MCF 10A (cell line): ENCODE results near the gene PER2. TPM values are rescaled to one million over a fixed set of nuclear protein-coding genes. Genes with fewer than 3 reads are reported as not detected.

Source experiments
- Bru-seq: library from RNA; stranded (reverse); fragments of 400-500 nt; gene quantifications from one replicate; lab custom pipeline; 2021; lab: Mats Ljungman, UMichigan
- BruChase-seq, 2 experiments: library from RNA; stranded (reverse); fragments of 400-500 nt; gene quantifications; one replicate each; lab custom pipeline; 2021; lab: Mats Ljungman, UMichigan
- BruUV-seq: library from RNA; stranded (reverse); fragments of 400-500 nt; replicated peaks from 2 replicates; lab custom pipeline; 2021; lab: Mats Ljungman, UMichigan
- CTCF ChIA-PET: fragments of 300-600 bp; sonication (Branson Sonifier 250); formaldehyde crosslinking; extraction: SDS; loops from one replicate; lab custom pipeline; 2021; ENCODE audit warnings: antibody characterized with exemption, inconsistent platforms; lab: Yijun Ruan, JAX
- POLR2A ChIA-PET: fragments of 300-600, 350-650 bp; sonication (Branson Sonifier 250); formaldehyde crosslinking; extraction: SDS; loops from one replicate; lab custom pipeline; 2020; ENCODE audit warnings: antibody characterized with exemption, inconsistent platforms; lab: Yijun Ruan, JAX
- DNase-seq: peaks from one replicate; pipeline ENCODE4 v3.0.0-alpha.2; 2018; ENCODE audit not compliant: unreplicated experiment
- H3K27ac Mint-ChIP-seq: one replicate; pipeline ENCODE4 v1.8.0; 2022; ENCODE audit warnings: mild to moderate bottlenecking, low read depth, mixed read lengths; ENCODE audit not compliant: unreplicated experiment
- H3K27me3 Mint-ChIP-seq: one replicate; pipeline ENCODE4 v1.8.0; 2022; ENCODE audit warnings: mixed read lengths; ENCODE audit not compliant: insufficient read depth, unreplicated experiment
- H3K36me3 Mint-ChIP-seq: one replicate; pipeline ENCODE4 v1.8.0; 2022; ENCODE audit warnings: mild to moderate bottlenecking, moderate library complexity, mixed read lengths; ENCODE audit not compliant: insufficient read depth, unreplicated experiment
- H3K4me1 Mint-ChIP-seq: one replicate; pipeline ENCODE4 v1.8.0; 2022; ENCODE audit warnings: mixed read lengths; ENCODE audit not compliant: insufficient read depth, unreplicated experiment
- H3K4me3 Mint-ChIP-seq: one replicate; pipeline ENCODE4 v1.8.0; 2022; ENCODE audit warnings: mild to moderate bottlenecking, moderate library complexity, mixed read lengths; ENCODE audit not compliant: unreplicated experiment
- H3K9me3 Mint-ChIP-seq: one replicate; pipeline ENCODE4 v1.8.0; 2022; ENCODE audit warnings: mixed read lengths; ENCODE audit not compliant: unreplicated experiment
- CTCF ChIP-seq: fragments of 200-600 bp; IDR thresholded peaks from one replicate; pipeline ENCODE4 v1.8.0; 2022; ENCODE audit warnings: antibody characterized with exemption, mild to moderate bottlenecking; ENCODE audit not compliant: unreplicated experiment
- intact Hi-C: fragments of 100-400 bp; cut with micrococcal nuclease; formaldehyde crosslinking; loops from 2 replicates; pipeline ENCODE4 v1.14.1; 2022
- long read RNA-seq: library from polyadenylated mRNA; stranded (forward); transcript quantifications from one replicate; pipeline ENCODE4 v2.0.0, GENCODE V29; 2022
- total RNA-seq: library from RNA; stranded (reverse); gene quantifications from 2 replicates; pipeline ENCODE4 v1.2.3, GENCODE V29; 2022

PER2 gene
- total RNA-seq, result 8.9 and 13.8 TPM in 2 replicates
- Bru-seq, nascent RNA, result percentile 77 among the genes with signal in this experiment
- BruChase-seq, experiment 1, labeled RNA remaining after a 6-hour chase, result percentile 73 among the genes with signal in this experiment
- percentile 72 among the genes with signal in this experiment for BruChase-seq, experiment 2, labeled RNA remaining after a 2-hour chase
- long read RNA-seq, full-length matches to known transcripts, result 1 of 4 reads
- long read RNA-seq, partial matches to known transcripts, result 3 of 4 reads
- long read RNA-seq, other reads (novel, unspliced or antisense), result 0 of 4 reads

GRCh38 chr2:238287737-238288649, at the start of gene PER2:
Gene PER2 (minus strand): TSS chr2:238288610. CDS start chr2:238277936, 10,674 bp downstream.
- CTCF ChIA-PET, result interaction anchor here (0.6 to 3.8 kb wide), 8 partner anchors 17 to 650 kb away, joined by 3 to 14 read pairs (median 4); no protein-coding TSS in a partner anchor
- peaks cover 12% of the 10 kb centered on the region for H3K36me3 Mint-ChIP-seq
- intact Hi-C loops, result loop anchor here (2.0 kb wide), 1 partner anchor 31 kb away; no protein-coding TSS in a partner anchor
- POLR2A ChIA-PET, result interaction anchor here (0.6 to 8.9 kb wide), 21 partner anchors 9 to 1737 kb away, joined by 3 to 139 read pairs (median 4); partner anchors contain the start of genes NDUFA10, SCLY and TRAF3IP1
- H3K4me3 Mint-ChIP-seq, result peak within 1 kb of the TSS; percentile 74
- TF ChIP-seq CTCF, result peak; percentile 6
- H3K27me3 Mint-ChIP-seq, result no peaks in the 10 kb centered on the region
- no peaks in the 10 kb centered on the region for H3K9me3 Mint-ChIP-seq
- peaks cover 52% of the 10 kb centered on the region for H3K4me1 Mint-ChIP-seq
- peak; percentile 82 for DNase-seq
- BruUV-seq, result no TSS peak
- peak within 1 kb of the TSS; percentile 99 for H3K27ac Mint-ChIP-seq

DNA sequence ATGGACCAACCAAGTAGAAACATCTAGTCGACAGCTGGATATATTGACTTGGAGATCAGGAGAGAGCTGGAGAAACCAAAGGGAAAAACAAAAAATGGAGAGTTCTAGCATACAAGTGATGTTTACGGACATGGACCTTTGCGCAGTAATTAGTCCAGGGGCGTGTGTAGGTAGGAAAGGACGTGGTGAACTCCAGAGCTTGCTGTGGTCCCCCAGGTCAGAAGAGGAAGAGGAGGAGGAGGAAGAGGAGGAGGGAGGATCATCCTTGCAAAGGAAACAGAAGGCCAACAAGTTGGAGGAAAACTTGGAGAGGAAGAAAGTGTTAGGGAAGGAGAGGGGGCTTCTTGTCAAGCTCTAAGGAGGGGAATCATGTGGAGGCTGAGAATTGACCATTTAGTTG, 49.4 kb upstream of the PER2 start:
- TF ChIP-seq CTCF, result no peak
- Mint-ChIP-seq H3K27me3 (no peaks in the 10 kb centered on the region), H3K4me3 (no peak overlapping the region), H3K27ac (no peak overlapping the region), H3K4me1 (peaks cover 16% of the 10 kb centered on the region), H3K9me3 (no peaks in the 10 kb centered on the region), H3K36me3 (peaks cover 47% of the 10 kb centered on the region)
- intact Hi-C loops, result no loop called here
- BruUV-seq, result no TSS peak
- ChIA-PET CTCF (interaction anchor here (0.6 to 1.1 kb wide), 5 partner anchors 20 to 1191 kb away, joined by 3 to 4 read pairs (median 4); no protein-coding TSS in a partner anchor), POLR2A (interaction anchor here (0.6 to 2.2 kb wide), 6 partner anchors 16 to 513 kb away, joined by 3 to 6 read pairs (median 3); partner anchors contain the start of gene PER2)
- DNase-seq, result no peak

GRCh38 chr2:238336793-238337444, 48.5 kb upstream of the PER2 start:
- H3K4me1 Mint-ChIP-seq, result peaks cover 16% of the 10 kb centered on the region
- no peak for DNase-seq
- H3K9me3 Mint-ChIP-seq, result no peaks in the 10 kb centered on the region
- no peaks in the 10 kb centered on the region for H3K27me3 Mint-ChIP-seq
- TF ChIP-seq CTCF, result no peak
- peaks cover 54% of the 10 kb centered on the region for H3K36me3 Mint-ChIP-seq
- peak overlapping the region; percentile 62 for H3K27ac Mint-ChIP-seq
- intact Hi-C loops, result no loop called here
- CTCF ChIA-PET, result interaction anchor here (0.6 to 1.2 kb wide), 5 partner anchors 21 to 770 kb away, joined by 3 to 4 read pairs (median 3); no protein-coding TSS in a partner anchor
- H3K4me3 Mint-ChIP-seq, result no peak overlapping the region
- BruUV-seq, result no TSS peak
- POLR2A ChIA-PET, result interaction anchor here (0.6 to 2.2 kb wide), 3 partner anchors 48 to 371 kb away, joined by 3 to 6 read pairs (median 3); partner anchors contain the start of gene PER2
